SKM-1 (cell line): ENCODE results near the gene LRRC3.
"Not testable (repeated sequence)": the region's sequence is repeated elsewhere in the genome, so short reads cannot be mapped to it uniquely, and the experiment has no call there.

Experiments
- DNase-seq: peaks from one replicate; lab custom pipeline; 2025; ENCODE audit not compliant: unreplicated experiment; lab: John Stamatoyannopoulos, UW

The LRRC3 gene, protein sequence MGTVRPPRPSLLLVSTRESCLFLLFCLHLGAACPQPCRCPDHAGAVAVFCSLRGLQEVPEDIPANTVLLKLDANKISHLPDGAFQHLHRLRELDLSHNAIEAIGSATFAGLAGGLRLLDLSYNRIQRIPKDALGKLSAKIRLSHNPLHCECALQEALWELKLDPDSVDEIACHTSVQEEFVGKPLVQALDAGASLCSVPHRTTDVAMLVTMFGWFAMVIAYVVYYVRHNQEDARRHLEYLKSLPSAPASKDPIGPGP

DNA sequence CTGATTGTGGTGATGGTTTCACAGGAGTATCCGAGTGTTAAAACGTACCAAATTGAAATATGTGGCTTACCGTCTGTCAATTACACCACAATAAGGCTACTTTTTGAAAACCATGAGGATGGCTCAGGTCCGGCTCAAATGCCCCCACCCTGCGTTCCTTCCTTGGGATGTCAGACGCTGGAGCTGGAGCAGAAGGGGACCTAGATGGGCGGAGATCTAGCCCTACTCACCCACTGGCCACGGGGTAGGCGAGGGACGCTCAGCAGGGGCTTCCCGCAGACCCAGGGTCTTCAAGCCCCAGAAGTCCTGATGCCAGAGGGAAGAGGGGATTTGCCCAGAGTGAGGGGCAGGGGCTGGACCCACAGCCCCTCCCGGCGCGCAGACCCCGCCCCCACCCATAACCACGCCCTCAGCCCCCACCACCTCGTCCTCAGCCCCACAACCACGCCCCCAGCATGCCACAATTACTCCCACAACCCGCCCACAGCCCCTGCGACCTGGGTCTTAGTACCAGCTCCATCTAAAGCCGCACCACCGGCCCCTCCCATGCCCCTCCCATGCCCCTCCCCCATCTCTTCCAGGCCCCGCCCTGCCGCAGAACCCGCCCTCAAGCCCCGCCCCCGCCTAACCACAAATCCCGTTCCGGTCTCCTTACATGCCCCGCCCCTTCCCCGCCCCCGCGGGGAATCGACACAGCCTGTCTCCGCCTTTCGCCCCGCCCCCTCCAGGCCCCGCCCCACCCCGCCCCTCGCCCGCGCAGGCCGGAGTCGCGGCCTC is at the start of gene LRRC3:
Gene LRRC3 (plus strand): TSS at position 764 of the 777 bp plus-strand sequence. CDS start 1,135 bp downstream, outside the sequence.
- DNase-seq, result peak; percentile 71

DNA sequence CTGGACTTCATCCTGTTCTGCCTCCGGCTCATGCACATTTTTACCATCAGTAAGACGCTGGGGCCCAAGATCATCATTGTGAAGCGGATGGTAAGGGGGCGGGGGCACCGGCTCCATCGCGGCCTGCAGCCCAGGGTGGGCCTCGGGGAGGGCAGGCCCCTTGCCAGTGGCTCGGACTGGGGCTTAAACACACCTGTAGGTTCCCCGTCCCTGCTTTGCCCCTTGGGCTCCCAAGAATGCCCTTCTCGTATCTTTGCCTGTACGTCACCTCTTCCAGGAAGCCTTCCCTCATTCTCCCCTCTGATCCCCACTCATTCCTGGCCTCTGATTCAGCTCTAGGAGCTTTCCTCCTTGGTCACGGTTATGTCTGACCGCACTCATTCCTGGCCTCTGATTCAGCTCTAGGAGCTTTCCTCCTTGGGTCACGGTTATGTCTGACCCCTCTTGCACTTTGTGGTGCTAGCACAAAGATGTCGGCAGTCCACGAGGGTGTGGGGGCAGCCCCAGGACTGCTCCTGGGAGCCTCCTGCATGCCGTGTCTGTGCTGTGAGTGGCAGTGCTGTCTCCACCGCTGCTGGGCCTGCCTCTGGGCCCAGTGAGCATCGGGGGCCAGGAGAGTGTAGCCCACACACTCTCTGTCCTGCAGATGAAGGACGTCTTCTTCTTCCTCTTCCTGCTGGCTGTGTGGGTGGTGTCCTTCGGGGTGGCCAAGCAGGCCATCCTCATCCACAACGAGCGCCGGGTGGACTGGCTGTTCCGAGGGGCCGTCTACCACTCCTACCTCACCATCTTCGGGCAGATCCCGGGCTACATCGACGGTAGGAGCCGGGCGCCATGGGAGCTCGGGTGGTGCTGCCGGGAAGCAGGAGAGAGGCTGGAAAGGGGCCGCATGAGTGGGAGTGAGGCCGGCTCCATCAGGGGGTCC is 49.1 kb upstream of the LRRC3 start:
- no peak for DNase-seq

DNA sequence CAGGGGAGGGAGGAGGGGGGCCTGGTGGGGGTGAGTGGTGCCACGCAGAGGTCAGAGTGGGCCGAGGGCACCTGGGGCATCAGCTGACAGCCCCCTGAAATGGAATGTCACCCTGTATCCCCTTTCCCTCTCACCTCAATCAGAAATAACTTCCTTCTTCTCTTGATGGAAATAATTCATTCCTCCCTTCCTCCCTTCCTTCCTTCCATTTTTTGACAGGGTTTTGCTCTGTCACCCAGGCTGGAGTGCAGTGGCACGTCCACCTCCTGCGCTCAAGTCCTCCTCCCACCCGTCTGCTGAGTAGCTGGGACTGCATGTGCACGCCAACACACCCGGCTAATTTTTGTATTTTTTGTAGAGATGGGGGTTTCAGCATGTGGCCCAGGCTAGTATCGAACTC is 48.4 kb upstream of the LRRC3 start:
- DNase-seq, result no peak

DNA sequence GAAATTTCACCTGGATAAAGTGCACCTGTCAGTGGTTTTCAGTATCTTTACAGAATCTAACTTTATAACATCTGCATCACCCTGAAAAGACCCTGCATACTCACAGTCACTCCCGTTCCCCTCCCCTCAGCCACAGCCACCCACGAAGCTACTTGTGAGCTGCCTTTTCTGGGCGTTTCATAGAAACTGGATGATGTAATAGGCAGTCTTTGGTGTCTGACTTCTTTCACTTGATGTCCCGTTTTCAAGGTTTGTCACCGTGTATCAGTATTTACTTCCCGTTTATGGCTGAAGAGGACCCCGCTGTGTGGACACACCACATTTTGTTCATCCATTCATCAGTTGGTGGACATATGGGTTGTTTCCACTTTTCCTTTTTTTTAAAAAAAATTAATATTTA is 47.8 kb upstream of the LRRC3 start:
- DNase-seq, result no peak

DNA sequence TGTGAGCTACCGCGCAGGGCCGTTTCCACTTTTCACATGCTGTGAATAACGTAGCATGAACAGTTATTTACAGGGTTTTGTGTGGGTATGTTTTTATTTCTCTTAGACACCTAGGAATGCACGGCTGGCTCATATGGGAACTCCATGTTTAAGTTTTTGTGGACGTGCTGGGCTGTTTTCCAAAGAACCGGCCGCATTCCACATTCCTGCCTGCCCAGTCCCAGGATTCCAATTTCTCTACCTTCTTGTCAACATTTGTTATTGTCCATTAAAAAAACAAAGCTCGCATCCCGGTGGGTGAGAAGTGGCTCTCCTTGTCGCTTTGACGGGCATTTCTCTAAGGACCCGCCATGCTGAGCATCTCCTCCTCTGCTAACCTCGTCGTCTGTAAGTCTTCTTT is 47.1 kb upstream of the LRRC3 start:
- DNase-seq, result no peak

DNA sequence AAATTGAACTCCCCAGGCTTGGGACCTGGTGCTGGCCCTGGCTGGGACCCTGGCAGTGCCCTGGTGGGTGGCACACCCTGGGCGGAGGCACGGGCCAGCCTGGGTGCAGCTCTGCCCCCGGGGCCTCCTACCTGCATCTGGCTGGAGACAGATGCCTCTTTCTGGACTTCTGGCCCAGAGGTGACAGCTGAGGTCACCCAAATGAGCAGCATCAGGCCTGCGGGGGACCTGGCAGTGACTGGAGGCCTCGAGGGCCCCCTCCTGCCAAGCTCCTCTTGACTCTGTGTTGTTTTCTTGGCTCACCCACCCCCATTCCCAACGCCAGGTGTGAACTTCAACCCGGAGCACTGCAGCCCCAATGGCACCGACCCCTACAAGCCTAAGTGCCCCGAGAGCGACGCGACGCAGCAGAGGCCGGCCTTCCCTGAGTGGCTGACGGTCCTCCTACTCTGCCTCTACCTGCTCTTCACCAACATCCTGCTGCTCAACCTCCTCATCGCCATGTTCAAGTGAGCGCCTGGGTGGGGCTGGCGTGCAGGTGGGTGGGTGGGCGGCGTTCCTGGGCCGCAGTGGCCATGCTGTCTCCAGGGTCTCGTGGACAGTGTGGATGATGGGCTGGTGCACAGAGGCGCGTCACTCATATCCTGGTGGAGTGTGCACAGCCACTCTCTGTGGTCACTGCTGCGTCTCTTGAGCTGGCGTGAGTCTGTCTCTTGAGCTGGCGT is 41.6 kb upstream of the LRRC3 start:
- no peak for DNase-seq

DNA sequence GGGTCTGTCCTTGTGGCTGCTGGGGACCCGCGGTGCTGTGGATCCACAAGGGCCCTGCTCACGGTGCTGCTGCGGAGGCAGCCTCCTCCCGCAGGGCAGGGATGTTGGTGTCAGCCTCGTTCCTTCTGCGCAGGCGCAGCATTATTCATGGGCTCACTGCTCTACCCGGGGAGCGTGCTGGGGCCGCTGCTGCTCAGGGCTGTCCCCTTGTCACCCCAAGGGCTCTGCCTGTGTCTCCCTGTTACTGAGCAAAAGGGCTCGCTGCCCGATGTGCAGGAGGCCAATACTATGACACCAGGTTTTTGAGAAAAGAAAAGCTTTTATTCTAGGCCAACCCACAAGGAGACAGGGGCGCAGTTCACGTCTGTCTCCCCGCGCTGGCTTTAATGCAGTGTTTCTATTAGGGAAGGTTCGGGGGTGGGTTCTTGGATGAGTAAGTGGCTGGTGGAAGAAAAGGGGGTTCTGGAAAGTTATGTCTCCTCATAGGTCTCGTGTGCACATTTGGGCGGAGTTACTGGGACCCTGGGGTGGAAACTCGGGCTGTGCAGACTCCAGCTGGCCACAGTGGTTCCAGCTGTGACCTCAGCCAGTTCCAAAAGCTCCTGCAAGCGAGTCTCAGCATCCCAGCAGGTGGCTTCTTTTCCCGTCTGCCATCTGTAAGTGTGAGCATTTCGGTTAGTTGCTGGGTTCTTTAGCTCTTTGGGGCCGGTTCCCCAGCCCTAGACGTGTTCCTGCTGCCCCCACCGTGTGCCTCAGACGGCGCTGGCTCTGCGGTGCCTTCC is 40.8 kb upstream of the LRRC3 start:
- DNase-seq, result no peak

DNA sequence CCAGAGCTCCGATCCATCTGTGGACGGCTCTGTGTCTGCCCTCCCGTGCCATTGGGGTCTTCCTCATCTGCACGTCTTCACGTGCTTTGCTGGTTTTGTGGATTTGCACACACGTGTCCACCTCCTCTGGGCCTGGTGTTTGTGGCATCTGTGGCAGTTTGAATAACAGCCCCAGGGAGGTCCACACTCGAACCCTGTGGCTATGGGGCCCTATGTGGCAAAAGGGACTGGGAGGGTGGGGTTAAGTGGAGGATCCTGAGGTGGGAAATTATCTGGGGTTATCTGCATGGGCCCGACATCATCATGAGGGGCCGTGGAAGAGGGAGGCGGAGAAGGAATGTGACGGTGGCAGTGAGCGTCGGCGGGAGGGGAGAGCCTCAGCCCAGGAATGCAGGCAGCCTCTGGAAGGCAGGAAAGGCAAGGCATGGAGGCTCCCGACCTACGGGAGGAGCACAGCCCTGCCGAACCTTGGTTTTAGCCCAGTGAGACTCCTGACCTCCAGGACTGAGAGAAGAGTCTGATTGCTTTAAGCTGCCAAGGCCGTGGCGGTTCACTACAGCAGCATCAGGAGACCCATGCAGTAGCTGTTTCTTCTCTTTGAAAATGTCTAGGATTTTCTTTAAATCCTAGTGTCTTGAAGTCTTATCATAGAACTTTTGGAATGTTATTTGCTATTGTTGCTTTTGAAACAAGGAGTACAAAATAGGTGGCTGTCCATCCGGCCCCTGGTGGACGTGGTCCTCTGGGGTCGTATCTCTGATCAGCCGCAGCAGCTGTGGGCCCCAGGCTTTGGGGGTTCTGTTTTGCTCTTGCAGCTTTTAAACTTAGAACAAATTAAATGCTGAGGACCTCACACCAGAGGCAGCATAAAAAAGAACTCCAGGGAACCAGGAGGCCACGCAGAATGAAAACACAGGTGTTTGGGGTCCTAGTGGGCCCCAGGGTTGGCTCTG is 40.0 kb upstream of the LRRC3 start:
- DNase-seq, result no peak

DNA sequence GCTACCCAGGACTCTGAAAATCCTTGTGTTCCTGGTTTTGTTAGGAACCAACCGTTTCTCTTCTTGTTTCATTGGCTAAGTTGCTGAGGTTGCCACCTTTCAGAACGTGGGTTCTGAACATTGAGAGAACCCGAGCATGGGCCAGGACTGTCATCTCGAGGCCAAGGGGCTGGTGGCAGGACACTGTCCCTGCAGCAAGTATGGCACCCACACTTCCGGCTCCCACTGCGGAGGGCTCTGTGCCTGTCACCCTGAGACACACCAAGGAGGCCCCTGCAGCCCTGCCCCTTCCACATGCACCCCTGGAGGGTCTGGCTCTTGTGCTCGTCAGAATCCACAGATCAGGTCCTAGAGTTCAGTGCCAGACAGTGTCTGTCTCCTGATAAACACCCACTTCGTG is 39.1 kb upstream of the LRRC3 start:
- no peak for DNase-seq

DNA sequence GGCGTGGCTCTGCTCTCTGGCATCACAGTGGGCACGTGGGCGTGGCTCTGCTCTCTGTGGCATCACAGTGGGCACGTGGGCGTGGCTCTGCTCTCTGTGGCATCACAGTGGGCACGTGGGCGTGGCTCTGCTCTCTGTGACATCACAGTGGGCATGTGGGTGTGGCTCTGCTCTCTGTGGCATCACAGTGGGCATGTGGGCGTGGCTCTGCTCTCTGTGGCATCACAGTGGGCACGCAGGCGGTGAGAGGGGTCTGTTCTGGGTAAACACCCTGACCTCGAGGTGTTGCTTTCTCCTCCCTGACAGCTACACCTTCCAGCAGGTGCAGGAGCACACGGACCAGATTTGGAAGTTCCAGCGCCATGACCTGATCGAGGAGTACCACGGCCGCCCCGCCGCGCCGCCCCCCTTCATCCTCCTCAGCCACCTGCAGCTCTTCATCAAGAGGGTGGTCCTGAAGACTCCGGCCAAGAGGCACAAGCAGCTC is 37.6 kb upstream of the LRRC3 start:
- DNase-seq, result not testable (repeated sequence)

DNA sequence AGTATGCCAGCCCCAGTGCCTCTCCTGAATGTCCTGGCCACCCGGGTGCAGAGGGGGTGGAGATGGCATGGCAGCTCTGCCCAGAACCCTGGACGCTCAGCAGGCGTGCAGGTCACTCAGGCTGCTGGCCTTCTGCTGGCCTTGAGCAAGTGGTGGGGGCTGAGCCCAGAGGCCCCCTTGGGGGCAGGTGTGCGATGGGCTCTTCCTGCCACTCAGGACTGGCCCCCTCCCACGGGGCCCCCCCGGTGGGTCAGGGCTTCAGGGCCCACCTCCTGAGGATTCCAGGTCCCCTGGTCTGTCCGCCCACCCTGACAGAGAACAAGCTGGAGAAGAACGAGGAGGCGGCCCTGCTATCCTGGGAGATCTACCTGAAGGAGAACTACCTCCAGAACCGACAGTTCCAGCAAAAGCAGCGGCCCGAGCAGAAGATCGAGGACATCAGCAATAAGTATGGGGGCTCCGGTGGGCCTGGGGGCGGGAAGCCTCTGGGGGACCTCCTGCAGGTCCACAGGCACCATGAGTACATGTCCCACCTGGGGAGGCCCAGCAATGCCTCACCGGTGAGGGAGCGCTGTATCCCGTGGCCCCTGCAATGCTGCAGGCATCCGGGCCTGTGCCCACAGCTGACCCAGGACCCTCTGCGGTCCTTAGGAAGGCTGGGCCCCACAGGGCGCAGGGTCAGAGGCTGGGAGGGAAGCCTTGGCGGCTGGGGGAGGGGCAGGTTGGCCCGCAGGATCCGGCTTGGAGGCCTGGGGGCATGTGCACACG is 37.0 kb upstream of the LRRC3 start:
- DNase-seq, result no peak

DNA sequence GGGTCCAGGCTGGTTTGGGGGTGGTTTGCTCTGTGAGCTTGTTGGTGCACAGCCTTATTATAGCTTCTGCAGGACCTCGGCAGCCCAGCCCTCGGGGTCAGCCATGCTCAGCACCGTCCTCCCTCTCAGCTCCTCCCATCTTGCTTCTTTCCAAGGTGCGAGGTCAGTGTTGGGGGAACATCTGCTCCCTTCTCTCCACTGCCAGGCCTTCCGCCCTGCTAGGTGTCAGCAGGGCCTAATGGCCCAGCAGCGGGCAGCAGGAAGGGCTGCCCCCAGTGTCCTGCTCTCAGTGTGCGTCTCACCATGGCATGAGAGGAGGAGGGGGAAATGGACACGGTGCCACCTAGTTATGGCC is 36.5 kb upstream of the LRRC3 start:
- no peak for DNase-seq

DNA sequence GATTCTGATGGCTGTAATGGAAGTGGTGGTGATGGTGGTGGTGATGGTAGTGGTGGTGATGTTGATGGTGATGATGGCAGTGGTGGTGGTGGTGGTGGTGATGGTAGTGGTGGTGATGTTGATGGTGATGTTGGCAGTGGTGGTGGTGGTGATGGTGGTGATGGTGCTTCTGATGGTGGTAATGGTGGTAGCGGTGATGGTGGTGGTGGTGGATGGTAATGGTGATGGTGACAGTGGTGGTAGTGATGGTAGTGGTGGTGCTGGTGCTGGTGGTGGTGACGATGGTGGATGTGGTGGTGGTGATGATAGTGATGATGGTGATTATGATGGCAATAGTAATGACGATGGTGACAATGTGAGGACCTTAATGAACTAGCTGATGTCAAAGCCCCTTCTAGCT is 35.6 kb upstream of the LRRC3 start:
- DNase-seq, result no peak

DNA sequence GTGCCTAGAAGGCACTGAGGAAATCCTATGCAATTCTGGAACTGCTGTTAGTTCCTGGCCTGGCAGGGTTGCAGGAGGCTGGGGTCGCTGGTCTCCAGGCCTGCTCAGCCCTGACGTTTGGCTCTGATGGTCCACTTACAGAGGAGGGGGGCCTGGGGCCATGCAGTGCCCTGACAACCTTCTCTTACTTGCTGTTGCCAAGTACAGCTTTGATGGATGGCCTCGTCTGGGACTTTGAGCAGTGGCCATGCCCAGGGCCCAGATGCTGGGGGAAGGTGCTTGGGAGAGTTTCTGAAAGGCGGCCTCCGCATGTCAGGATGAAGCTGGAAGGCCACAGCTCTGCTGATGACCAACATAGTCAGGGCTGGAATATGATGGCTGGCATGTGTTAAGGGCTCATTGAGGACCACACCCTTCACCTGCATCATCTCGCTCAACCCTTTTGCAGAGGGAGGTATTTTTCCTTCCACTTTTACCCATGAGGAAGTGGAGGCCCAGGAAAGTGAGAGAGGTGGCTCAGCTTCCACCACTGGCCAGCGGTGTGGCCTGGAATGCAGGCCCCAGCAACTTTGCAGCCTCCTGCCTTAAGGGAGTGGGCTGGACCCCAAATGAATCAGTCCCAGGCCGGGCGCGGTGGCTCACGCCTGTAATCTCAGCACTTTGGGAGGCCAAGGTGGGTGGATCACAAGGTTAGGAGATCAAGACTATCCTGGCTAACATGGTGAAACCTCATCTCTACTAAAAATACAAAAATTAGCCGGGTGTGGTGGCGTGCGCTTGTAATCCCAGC is 34.7 kb upstream of the LRRC3 start:
- DNase-seq, result no peak

DNA sequence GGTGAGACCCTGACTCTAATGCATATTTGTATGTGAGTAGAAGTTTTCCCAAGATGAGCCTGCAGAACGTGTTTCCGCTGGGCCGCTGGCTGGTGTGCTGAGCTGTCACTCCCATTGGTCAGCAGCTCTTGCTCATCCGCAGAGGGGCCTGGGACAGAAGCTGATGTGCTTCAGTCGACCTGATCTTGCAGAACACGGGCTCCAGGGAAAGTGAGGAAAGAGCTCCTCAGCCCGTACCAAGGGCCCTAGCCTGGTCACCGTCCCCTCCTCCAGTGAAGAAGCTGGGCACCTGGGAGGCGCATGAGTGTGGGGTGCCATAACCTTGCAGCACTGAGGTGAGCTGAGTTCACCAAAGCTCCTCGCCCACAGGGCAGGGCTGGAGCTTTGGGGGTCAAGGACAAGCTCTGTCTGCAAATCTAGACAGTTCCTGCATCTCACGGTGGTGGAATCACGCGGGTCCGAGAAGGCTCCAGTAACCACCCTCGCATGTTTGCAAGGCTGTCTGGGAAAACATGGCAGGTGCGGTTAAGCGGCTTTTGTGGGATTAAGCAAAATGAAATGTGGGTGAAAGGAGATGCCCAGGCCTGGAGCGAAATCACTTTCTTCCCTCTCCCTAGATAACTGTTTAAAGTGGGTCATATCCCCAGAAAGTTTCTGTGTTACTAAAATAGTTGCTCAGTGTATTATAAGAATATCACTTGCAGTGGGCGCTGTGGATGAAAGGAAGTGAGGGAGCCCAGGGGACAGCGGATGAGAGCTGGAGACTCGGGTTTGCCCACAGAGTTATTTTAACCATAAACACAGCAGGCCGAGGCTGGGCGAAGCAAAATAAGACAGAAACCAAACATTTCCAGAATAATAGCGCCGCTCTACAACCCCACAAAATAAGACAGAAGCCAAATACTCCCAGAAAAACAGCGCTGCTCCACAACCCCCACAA is 33.1 kb upstream of the LRRC3 start:
- DNase-seq, result no peak

DNA sequence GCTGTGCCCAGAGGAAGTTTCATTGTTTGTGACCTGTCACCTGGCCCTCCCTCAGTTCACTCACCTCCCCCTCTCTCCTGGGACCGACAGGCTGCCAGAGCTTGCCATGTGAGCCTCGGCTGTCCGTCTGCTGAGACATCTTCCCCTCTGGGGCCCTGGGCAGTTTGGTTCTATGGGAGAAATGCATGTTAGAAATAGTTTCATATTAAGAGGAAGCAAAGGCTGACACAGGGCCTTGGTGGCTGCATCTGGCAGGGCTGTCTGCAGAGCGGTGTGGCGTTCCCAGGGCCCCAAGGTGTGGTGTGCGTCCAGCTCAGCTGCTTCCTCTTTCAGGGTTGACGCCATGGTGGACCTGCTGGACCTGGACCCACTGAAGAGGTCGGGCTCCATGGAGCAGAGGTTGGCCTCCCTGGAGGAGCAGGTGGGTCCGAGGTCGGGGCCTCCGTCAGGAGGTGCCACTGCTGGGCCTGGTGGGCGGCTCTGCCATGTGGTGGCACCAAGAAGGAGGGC is 31.9 kb upstream of the LRRC3 start:
- DNase-seq, result no peak
